OCI-LY1 (cell line): ENCODE measurements around the gene TUBGCP6.

Experiments
- H2AFZ ChIP-seq: fragments of 200-600 bp; sonication (generic), shearing (Covaris generic); 2 replicates; pipeline ENCODE4 v1.6.0; 2014; ENCODE audit warnings: antibody characterized with exemption, mild to moderate bottlenecking, low read length
- H3F3A ChIP-seq: fragments of 200-600 bp; sonication (generic), shearing (Covaris generic); 2 replicates; pipeline ENCODE4 v1.6.0; 2014; ENCODE audit warnings: mild to moderate bottlenecking, antibody characterized with exemption, low read length, moderate library complexity; ENCODE audit not compliant: insufficient read depth
- H3K27ac ChIP-seq: fragments of 200-600 bp; sonication (generic); 2 replicates; pipeline ENCODE4 v1.5.1; 2014; ENCODE audit warnings: low read length, mixed run types, mild to moderate bottlenecking, low read depth; ENCODE audit not compliant: poor library complexity, severe bottlenecking
- H3K27me3 ChIP-seq: fragments of 200-600 bp; sonication (generic); 2 replicates; pipeline ENCODE4 v1.6.0; 2014; ENCODE audit warnings: antibody characterized with exemption, mild to moderate bottlenecking, low read length, moderate library complexity; ENCODE audit not compliant: insufficient read depth
- H3K36me3 ChIP-seq: fragments of 200-600 bp; sonication (generic); 2 replicates; pipeline ENCODE4 v1.6.1; 2014; ENCODE audit warnings: mild to moderate bottlenecking, antibody characterized with exemption, low read length, moderate library complexity, mixed read lengths; ENCODE audit not compliant: insufficient read depth
- H3K4me1 ChIP-seq: fragments of 200-600 bp; sonication (generic); 2 replicates; pipeline ENCODE4 v1.5.1; 2014; ENCODE audit warnings: mild to moderate bottlenecking, low read length, moderate library complexity; ENCODE audit not compliant: insufficient read depth, severe bottlenecking
- H3K4me2 ChIP-seq: fragments of 200-600 bp; sonication (generic), shearing (Covaris generic); 2 replicates; pipeline ENCODE4 v1.6.1; 2014; ENCODE audit warnings: low read length
- H3K4me3 ChIP-seq: fragments of 200-600 bp; sonication (generic); 2 replicates; pipeline ENCODE4 v1.5.1; 2014; ENCODE audit warnings: low read length, low read depth, mild to moderate bottlenecking, mixed read lengths; ENCODE audit not compliant: poor library complexity, severe bottlenecking
- H3K79me2 ChIP-seq: fragments of 200-600 bp; shearing (Covaris generic); 2 replicates; pipeline ENCODE4 v1.6.1; 2016; ENCODE audit warnings: mixed run types, low read length, mixed read lengths; ENCODE audit not compliant: insufficient read depth
- H3K9ac ChIP-seq: fragments of 200-600 bp; sonication (generic), shearing (Covaris generic); 2 replicates; pipeline ENCODE4 v1.6.1; 2014; ENCODE audit warnings: mild to moderate bottlenecking, low read length, mixed read lengths
- H3K9me2 ChIP-seq: fragments of 200-600 bp; sonication (generic), shearing (Covaris generic); 2 replicates; pipeline ENCODE4 v1.6.1; 2014; ENCODE audit warnings: low read depth, mild to moderate bottlenecking, low read length, mixed read lengths
- H3K9me3 ChIP-seq: fragments of 200-600 bp; shearing (Covaris generic); 2 replicates; pipeline ENCODE4 v1.6.1; 2014; ENCODE audit warnings: low read length, mixed read lengths
- H4K20me1 ChIP-seq: fragments of 200-600 bp; sonication (generic), shearing (Covaris generic); 2 replicates; pipeline ENCODE4 v1.6.0; 2016; ENCODE audit warnings: mild to moderate bottlenecking, low read length; ENCODE audit not compliant: insufficient read depth
- EZH2 ChIP-seq: fragments of 200-600 bp; sonication (generic), shearing (Covaris generic); IDR thresholded peaks from 2 replicates; pipeline ENCODE4 v1.8.0; 2017; ENCODE audit warnings: borderline replicate concordance, mixed run types, mild to moderate bottlenecking, antibody characterized with exemption, low read length, moderate library complexity, mixed read lengths
- TF ChIP-seq, protein P1 (sequence below): fragments of 200-600 bp; sonication (generic), shearing (Covaris generic); IDR thresholded peaks from 2 replicates; pipeline ENCODE4 v1.5.1; 2017; ENCODE audit warnings: mild to moderate bottlenecking, antibody characterized with exemption, low read length, moderate library complexity, mixed read lengths

TUBGCP6 gene

DNA sequence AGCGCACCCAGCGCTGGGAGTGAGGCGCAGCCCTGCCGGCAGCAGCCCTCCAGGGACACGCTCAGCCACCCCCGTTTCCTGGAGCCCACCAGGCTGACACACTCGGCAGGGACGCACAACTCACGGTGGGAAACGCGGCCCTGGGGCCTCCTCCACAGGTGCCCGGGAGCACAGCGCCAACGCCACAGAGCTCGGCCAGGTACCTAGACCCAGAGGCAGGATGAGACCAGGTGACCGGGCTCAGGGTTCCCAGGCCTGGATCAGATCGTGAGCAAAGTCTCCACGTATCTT lies 18.0 kb downstream of the TUBGCP6 start:
- Histone ChIP-seq H3K27me3 (no peaks in the 10 kb centered on the region), H3K4me2 (no peak overlapping the region), H3K79me2 (no peaks in the 10 kb centered on the region), H3K27ac (no peak overlapping the region), H3K4me1 (no peaks in the 10 kb centered on the region), H3K36me3 (peaks cover 57% of the 10 kb centered on the region; the same call in 1 of the 2 replicates), H3K9ac (no peak overlapping the region), H3K9me3 (no peaks in the 10 kb centered on the region), H4K20me1 (no peaks in the 10 kb centered on the region), H3F3A (no peaks in the 10 kb centered on the region), H3K9me2 (no peaks in the 10 kb centered on the region), H2AFZ (no peak overlapping the region), H3K4me3 (no peak overlapping the region)
- no peak for TF ChIP-seq EZH2
- TF ChIP-seq, protein P1, sequence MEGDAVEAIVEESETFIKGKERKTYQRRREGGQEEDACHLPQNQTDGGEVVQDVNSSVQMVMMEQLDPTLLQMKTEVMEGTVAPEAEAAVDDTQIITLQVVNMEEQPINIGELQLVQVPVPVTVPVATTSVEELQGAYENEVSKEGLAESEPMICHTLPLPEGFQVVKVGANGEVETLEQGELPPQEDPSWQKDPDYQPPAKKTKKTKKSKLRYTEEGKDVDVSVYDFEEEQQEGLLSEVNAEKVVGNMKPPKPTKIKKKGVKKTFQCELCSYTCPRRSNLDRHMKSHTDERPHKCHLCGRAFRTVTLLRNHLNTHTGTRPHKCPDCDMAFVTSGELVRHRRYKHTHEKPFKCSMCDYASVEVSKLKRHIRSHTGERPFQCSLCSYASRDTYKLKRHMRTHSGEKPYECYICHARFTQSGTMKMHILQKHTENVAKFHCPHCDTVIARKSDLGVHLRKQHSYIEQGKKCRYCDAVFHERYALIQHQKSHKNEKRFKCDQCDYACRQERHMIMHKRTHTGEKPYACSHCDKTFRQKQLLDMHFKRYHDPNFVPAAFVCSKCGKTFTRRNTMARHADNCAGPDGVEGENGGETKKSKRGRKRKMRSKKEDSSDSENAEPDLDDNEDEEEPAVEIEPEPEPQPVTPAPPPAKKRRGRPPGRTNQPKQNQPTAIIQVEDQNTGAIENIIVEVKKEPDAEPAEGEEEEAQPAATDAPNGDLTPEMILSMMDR, result no peak

GRCh38 chr22:50226063-50226874 lies 18.6 kb downstream of the TUBGCP6 start:
- Histone ChIP-seq H4K20me1 (no peaks in the 10 kb centered on the region), H3K27ac (no peak overlapping the region)

DNA sequence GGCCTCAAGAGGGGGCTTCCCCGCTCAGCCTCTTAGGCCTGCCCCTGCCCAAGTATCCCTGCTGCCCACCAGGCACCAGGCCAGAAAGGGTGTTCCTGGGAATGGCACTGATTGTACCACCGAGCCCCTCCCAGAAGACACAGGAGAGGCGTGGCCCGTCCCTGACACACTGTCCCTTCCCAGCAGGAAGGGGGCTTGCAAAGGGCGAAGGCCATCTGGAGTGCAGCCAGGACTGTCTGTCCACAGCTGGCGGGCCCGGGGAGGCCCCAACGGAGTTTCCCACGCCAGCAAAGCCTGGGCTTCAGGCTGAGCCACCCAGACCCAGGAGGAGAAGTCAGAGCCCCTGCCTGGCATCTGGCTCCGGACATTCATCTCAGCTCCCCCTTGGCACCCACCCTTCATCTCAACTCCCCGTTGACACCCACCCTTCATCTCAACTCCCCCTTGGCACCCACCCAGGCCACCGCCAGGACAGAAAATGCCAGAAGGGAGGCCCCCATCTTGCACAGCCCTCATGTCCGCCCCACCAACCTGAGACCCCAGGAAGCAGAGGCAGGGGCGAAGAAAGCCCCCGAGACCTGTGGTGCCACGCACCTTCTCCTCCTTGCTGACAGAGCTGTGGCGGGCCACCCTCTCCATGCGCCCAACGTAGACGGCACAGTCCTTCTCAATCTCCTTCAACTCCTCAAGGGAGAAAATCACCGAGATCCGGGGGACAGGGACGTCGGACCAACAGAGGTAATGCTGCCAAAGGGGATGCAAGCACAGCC lies 19.4 kb downstream of the TUBGCP6 start:
- H3K4me2 ChIP-seq, result no peak overlapping the region
- peaks cover 71% of the 10 kb centered on the region for H3K36me3 ChIP-seq

More at GRCh38 chr22:50226063-50226874, 18.6 kb downstream of the TUBGCP6 start:
- Histone ChIP-seq H3K36me3 (peaks cover 62% of the 10 kb centered on the region), H3K4me2 (no peak overlapping the region), H3F3A (no peaks in the 10 kb centered on the region), H3K9me3 (no peaks in the 10 kb centered on the region), H3K27me3 (no peaks in the 10 kb centered on the region), H3K4me3 (no peak overlapping the region), H2AFZ (no peak overlapping the region), H3K9me2 (no peaks in the 10 kb centered on the region), H3K79me2 (no peaks in the 10 kb centered on the region), H3K4me1 (no peaks in the 10 kb centered on the region), H3K9ac (no peak overlapping the region)
- TF ChIP-seq, protein P1, result no peak
- TF ChIP-seq EZH2, result no peak

More for the DNA sequence above, 19.4 kb downstream of the TUBGCP6 start:
- H3K27me3 ChIP-seq, result no peaks in the 10 kb centered on the region
- no peaks in the 10 kb centered on the region for H3K9me2 ChIP-seq
- H3K9me3 ChIP-seq, result no peaks in the 10 kb centered on the region
- no peak overlapping the region for H3K4me3 ChIP-seq
- no peaks in the 10 kb centered on the region for H4K20me1 ChIP-seq
- no peaks in the 10 kb centered on the region for H3F3A ChIP-seq
- H3K79me2 ChIP-seq, result no peaks in the 10 kb centered on the region
- H3K4me1 ChIP-seq, result no peaks in the 10 kb centered on the region
- TF ChIP-seq, protein P1, result no peak
- no peak for TF ChIP-seq EZH2
- H3K9ac ChIP-seq, result no peak overlapping the region
- no peak overlapping the region for H3K27ac ChIP-seq
- H2AFZ ChIP-seq, result no peak overlapping the region
